Neuronal stem cell (in vitro differentiated cells): ENCODE measurements around the gene GAS2L2.

ENCODE experiments used
- DNase-seq: peaks from one replicate; pipeline ENCODE4 v3.0.0-alpha.2; 2013; ENCODE audit warnings: low spot score
- H2AFZ ChIP-seq: one replicate; pipeline ENCODE4 v1.6.1; 2013; ENCODE audit warnings: mild to moderate bottlenecking, low read length, inconsistent platforms
- H2AK5ac ChIP-seq: 2 replicates; pipeline ENCODE4 v1.6.1; 2013; ENCODE audit warnings: low read depth, mild to moderate bottlenecking, inconsistent platforms, low read length, moderate library complexity, mixed read lengths
- H2BK120ac ChIP-seq: 2 replicates; pipeline ENCODE4 v1.6.1; 2013; ENCODE audit warnings: low read depth, mild to moderate bottlenecking, inconsistent platforms, low read length, moderate library complexity, mixed read lengths
- H2BK12ac ChIP-seq: one replicate; pipeline ENCODE4 v1.6.1; 2013; ENCODE audit warnings: low read length, inconsistent platforms
- H2BK15ac ChIP-seq: 2 replicates; pipeline ENCODE4 v1.6.1; 2013; ENCODE audit warnings: mild to moderate bottlenecking, low read length, inconsistent platforms, mixed read lengths
- H2BK5ac ChIP-seq: one replicate; pipeline ENCODE4 v1.6.1; 2013; ENCODE audit warnings: inconsistent platforms, mild to moderate bottlenecking, low read length, moderate library complexity
- H3K14ac ChIP-seq: one replicate; pipeline ENCODE4 v1.6.1; 2013; ENCODE audit warnings: low read length, inconsistent platforms
- H3K18ac ChIP-seq: 2 replicates; pipeline ENCODE4 v1.6.1; 2013; ENCODE audit warnings: low read length, inconsistent platforms
- H3K23ac ChIP-seq: 2 replicates; pipeline ENCODE4 v1.6.1; 2013; ENCODE audit warnings: low read depth, mild to moderate bottlenecking, mixed read lengths, low read length, inconsistent platforms; ENCODE audit not compliant: poor library complexity
- H3K27ac ChIP-seq: replicated peaks from 3 replicates; pipeline ENCODE4 v1.5.1; 2013; ENCODE audit warnings: low read length, inconsistent platforms
- H3K27me3 ChIP-seq, 3 experiments: 2 replicates each; pipeline ENCODE4 v1.6.1; 2013; ENCODE audit warnings: low read length in 3 of 3, mild to moderate bottlenecking in 2 of 3, inconsistent platforms in 1 of 3, low read depth in 1 of 3, mixed read lengths in 1 of 3, moderate library complexity in 1 of 3; ENCODE audit not compliant: control insufficient read depth in 3 of 3, insufficient read depth in 3 of 3
- H3K36me3 ChIP-seq, 2 donors: replicated peaks in 1 of 2; 2 replicates each; pipeline ENCODE4 v1.6.1; 2013; ENCODE audit warnings: low read length in 2 of 2; ENCODE audit not compliant: control insufficient read depth in 2 of 2, insufficient read depth in 2 of 2
- H3K4ac ChIP-seq: 2 replicates; pipeline ENCODE4 v1.6.1; 2013; ENCODE audit warnings: inconsistent platforms, mild to moderate bottlenecking, low read length, moderate library complexity
- H3K4me1 ChIP-seq, 2 donors: 1 replicate in 1 of 2; 2 replicates in 1 of 2; pipeline ENCODE4 v1.6.1; 2013; ENCODE audit warnings: low read length in 2 of 2, low read depth in 1 of 2; ENCODE audit not compliant: control insufficient read depth in 2 of 2, insufficient read depth in 1 of 2
- H3K4me2 ChIP-seq: one replicate; pipeline ENCODE4 v1.6.1; 2013; ENCODE audit warnings: mild to moderate bottlenecking, low read length, inconsistent platforms; ENCODE audit not compliant: insufficient read depth, poor library complexity, severe bottlenecking
- H3K4me3 ChIP-seq, 2 donors: 2 replicates each; pipeline ENCODE4 v1.5.1; 2013; ENCODE audit warnings: low read length in 2 of 2, mild to moderate bottlenecking in 2 of 2, inconsistent platforms in 1 of 2, moderate library complexity in 1 of 2
- H3K79me1 ChIP-seq: one replicate; pipeline ENCODE4 v1.6.1; 2013; ENCODE audit warnings: low read depth, mild to moderate bottlenecking, inconsistent platforms, low read length, moderate library complexity
- H3K9ac ChIP-seq: one replicate; pipeline ENCODE4 v1.6.1; 2013; ENCODE audit warnings: mild to moderate bottlenecking, low read depth, low read length, inconsistent platforms; ENCODE audit not compliant: poor library complexity
- H3K9me3 ChIP-seq, 2 donors: replicated peaks in 1 of 2; 2 replicates each; pipeline versions ENCODE3 to v1.6.1; 2013; ENCODE audit warnings: low read length in 2 of 2, mild to moderate bottlenecking in 2 of 2, inconsistent platforms in 1 of 2, low read depth in 1 of 2, mixed read lengths in 1 of 2, moderate library complexity in 1 of 2; ENCODE audit not compliant: control insufficient read depth in 2 of 2, insufficient read depth in 1 of 2
- H4K8ac ChIP-seq: one replicate; pipeline ENCODE4 v1.6.1; 2013; ENCODE audit warnings: low read depth, mild to moderate bottlenecking, inconsistent platforms, low read length, moderate library complexity
- H4K91ac ChIP-seq: one replicate; pipeline ENCODE4 v1.6.1; 2013; ENCODE audit warnings: low read length, low read depth, mild to moderate bottlenecking, inconsistent platforms; ENCODE audit not compliant: poor library complexity
- WGBS, 2 donors: extraction: QIAGEN DNeasy Blood & Tissue Kit; methylation state at CpG; one replicate each; pipeline ENCODE4 v1.1.7; 2013; ENCODE audit warnings: missing lambda C conversion rate in 2 of 2, mixed read lengths in 1 of 2; ENCODE audit not compliant: insufficient read length in 2 of 2, insufficient replicate concordance in 1 of 2; ENCODE audit errors: extremely low coverage in 2 of 2; 5-methylcytosine and 5-hydroxymethylcytosine counted together

GAS2L2 gene

GRCh38 chr17:35766489-35766877 lies 13.4 kb upstream of the GAS2L2 start:
- peaks cover 16 to 17% of the 10 kb centered on the region in 2 donors for H3K4me1 ChIP-seq
- peak overlapping the region; percentile 82 for H2BK12ac ChIP-seq
- H2AFZ ChIP-seq, result peak overlapping the region; percentile 81
- H3K9ac ChIP-seq, result peak overlapping the region; percentile 34
- H3K79me1 ChIP-seq, result peaks cover 2% of the 10 kb centered on the region
- H2BK15ac ChIP-seq, result no peak overlapping the region
- no peak overlapping the region for H3K4me2 ChIP-seq
- no peak overlapping the region for H4K8ac ChIP-seq
- no peaks in the 10 kb centered on the region for H3K36me3 ChIP-seq
- H3K4ac ChIP-seq, result no peak overlapping the region
- no peaks in the 10 kb centered on the region for H3K9me3 ChIP-seq
- H3K27ac ChIP-seq, result peak overlapping the region; percentile 75
- H2AK5ac ChIP-seq, result peak overlapping the region; percentile 97
- WGBS, 2 donors, result no CpG with 5 or more reads among the region's 24 CpGs
- peak overlapping the region; percentile 95 for H2BK5ac ChIP-seq
- no peak overlapping the region for H3K4me3 ChIP-seq
- H3K27me3 ChIP-seq, result no peaks in the 10 kb centered on the region
- H3K14ac ChIP-seq, result peak overlapping the region; percentile 84
- peak overlapping the region; percentile 97 for H4K91ac ChIP-seq
- DNase-seq, result no peak
- H3K23ac ChIP-seq, result peak overlapping the region; percentile 37
- H2BK120ac ChIP-seq, result peak overlapping the region; percentile 5
- peak overlapping the region; percentile 95 for H3K18ac ChIP-seq

- Histone ChIP-seq H3K23ac (peak overlapping the region; percentile 37), H2BK5ac (peak overlapping the region; percentile 95), H3K79me1 (peaks cover 2% of the 10 kb centered on the region), H2AK5ac (peak overlapping the region; percentile 97), H3K27ac (peak overlapping the region; percentile 75), H3K4me2 (no peak overlapping the region), H3K4me3 (no peak overlapping the region), H3K18ac (peak overlapping the region; percentile 95), H3K14ac (peak overlapping the region; percentile 84), H3K9me3 (no peaks in the 10 kb centered on the region), H2BK15ac (peak overlapping the region; percentile 97), H2BK12ac (peak overlapping the region; percentile 93), H3K9ac (peak overlapping the region; percentile 47), H4K91ac (peak overlapping the region; percentile 97), H4K8ac (no peak overlapping the region), H3K4ac (no peak overlapping the region), H3K27me3 (no peaks in the 10 kb centered on the region), H2AFZ (peak overlapping the region; percentile 81), H3K36me3 (no peaks in the 10 kb centered on the region), H3K4me1 (peaks cover 16 to 17% of the 10 kb centered on the region in 2 donors), H2BK120ac (peak overlapping the region; percentile 96)
- DNase-seq, result no peak
- WGBS, 2 donors, result no CpG with 5 or more reads among the region's 8 CpGs
Measured at GRCh38 chr17:35765756-35766488, 12.9 kb upstream of the GAS2L2 start.

- Histone ChIP-seq H3K4me1 (peaks cover 16 to 17% of the 10 kb centered on the region in 2 donors), H3K9me3 (no peaks in the 10 kb centered on the region), H3K4me2 (no peak overlapping the region), H4K91ac (peak overlapping the region; percentile 95), H2BK15ac (peak overlapping the region; percentile 97), H2AK5ac (peak overlapping the region; percentile 7), H3K4ac (no peak overlapping the region), H2AFZ (peak overlapping the region; percentile 98), H4K8ac (no peak overlapping the region), H3K9ac (peak overlapping the region; percentile 47), H3K27me3 (no peaks in the 10 kb centered on the region), H3K79me1 (peaks cover under 1% of the 10 kb centered on the region), H3K23ac (no peak overlapping the region), H3K36me3 (no peaks in the 10 kb centered on the region), H2BK120ac (peak overlapping the region; percentile 96), H2BK12ac (peak overlapping the region; percentile 93), H3K14ac (peak overlapping the region; percentile 83), H3K18ac (peak overlapping the region; percentile 4), H2BK5ac (no peak overlapping the region), H3K27ac (peak overlapping the region; percentile 75), H3K4me3 (no peak overlapping the region)
- DNase-seq, result no peak
- WGBS, 2 donors, result no CpG with 5 or more reads among the region's 11 CpGs
Measured at GRCh38 chr17:35765086-35765710, 12.2 kb upstream of the GAS2L2 start.
